ENCODE results near the gene DHFR2.
A peak's percentile ranks its signal among the peaks of the same experiment; 100 is the strongest.

DHFR2 gene

GRCh38 chr3:94082391-94082937 lies 19.7 kb upstream of the DHFR2 start:
- ChIA-PET CTCF (interaction anchor here (0.6 to 1.6 kb wide), 4 partner anchors 8 to 254 kb away, joined by 3 read pairs; no protein-coding TSS in a partner anchor), POLR2A (interaction anchor here (0.9 to 2.3 kb wide), 2 partner anchors 19 to 23 kb away, joined by 3 to 11 read pairs; partner anchors contain the start of genes DHFR2 and NSUN3)
- Histone ChIP-seq H3K36me3 (ENCODE audit: control insufficient read depth in 2 of 2, insufficient read depth in 1 of 2, low read length in 2 of 2) (peaks cover 4 to 16% of the 10 kb centered on the region in 2 experiments; a peak in 2 of 3 replicates), H3K9me3 (ENCODE audit: control insufficient read depth, insufficient read depth, low read depth, low read length) (no peaks in the 10 kb centered on the region), H3K4me1 (ENCODE audit: control insufficient read depth, insufficient read depth, low read length) (no peaks in the 10 kb centered on the region; the same call in 1 of the 2 replicates), H3K27ac (ENCODE audit: extremely low read depth, low read depth, low read length) (peak overlapping the region; percentile 46; the same call in 1 of the 2 replicates), H3K4me3 (ENCODE audit: low read depth, low read length) (no peak overlapping the region; the same call in 1 of the 2 replicates)
- TF ChIP-seq KLF17 (tag by site-specific recombination; IDR thresholded peaks at IDR 0.05) = no peak
- TF ChIP-seq ZNF623 (tag by site-specific recombination; IDR thresholded peaks at IDR 0.05) = no peak
- TF ChIP-seq KLF10 (tag by site-specific recombination; IDR thresholded peaks at IDR 0.05) = peak; percentile 79
- TF ChIP-seq ZNF184 (tag by site-specific recombination; IDR thresholded peaks at IDR 0.05) = no peak
- TF ChIP-seq ZNF704 (tag by site-specific recombination; IDR thresholded peaks at IDR 0.05) = no peak
- TF ChIP-seq ZFP41 (tag by site-specific recombination; IDR thresholded peaks at IDR 0.05; ENCODE audit: borderline replicate concordance) = no peak
- no peak for TF ChIP-seq ZNF274 (IDR thresholded peaks at IDR 0.05; ENCODE audit: low read length)
- no peak for TF ChIP-seq ZNF274 (tag by site-specific recombination; IDR thresholded peaks at IDR 0.05; ENCODE audit: borderline replicate concordance)
- TF ChIP-seq PATZ1 (tag by site-specific recombination; IDR thresholded peaks at IDR 0.05) = 0 out of 2 replicates have a peak, but pooled peaks have one; percentile 16
- peak; percentile 65 for TF ChIP-seq KLF1 (tag by site-specific recombination; IDR thresholded peaks at IDR 0.05)
- peak; percentile 69 for TF ChIP-seq WT1 (tag by site-specific recombination; IDR thresholded peaks at IDR 0.05)
- TF ChIP-seq ZNF645 (tag by site-specific recombination; IDR thresholded peaks at IDR 0.05) = no peak
- TF ChIP-seq, protein P1, sequence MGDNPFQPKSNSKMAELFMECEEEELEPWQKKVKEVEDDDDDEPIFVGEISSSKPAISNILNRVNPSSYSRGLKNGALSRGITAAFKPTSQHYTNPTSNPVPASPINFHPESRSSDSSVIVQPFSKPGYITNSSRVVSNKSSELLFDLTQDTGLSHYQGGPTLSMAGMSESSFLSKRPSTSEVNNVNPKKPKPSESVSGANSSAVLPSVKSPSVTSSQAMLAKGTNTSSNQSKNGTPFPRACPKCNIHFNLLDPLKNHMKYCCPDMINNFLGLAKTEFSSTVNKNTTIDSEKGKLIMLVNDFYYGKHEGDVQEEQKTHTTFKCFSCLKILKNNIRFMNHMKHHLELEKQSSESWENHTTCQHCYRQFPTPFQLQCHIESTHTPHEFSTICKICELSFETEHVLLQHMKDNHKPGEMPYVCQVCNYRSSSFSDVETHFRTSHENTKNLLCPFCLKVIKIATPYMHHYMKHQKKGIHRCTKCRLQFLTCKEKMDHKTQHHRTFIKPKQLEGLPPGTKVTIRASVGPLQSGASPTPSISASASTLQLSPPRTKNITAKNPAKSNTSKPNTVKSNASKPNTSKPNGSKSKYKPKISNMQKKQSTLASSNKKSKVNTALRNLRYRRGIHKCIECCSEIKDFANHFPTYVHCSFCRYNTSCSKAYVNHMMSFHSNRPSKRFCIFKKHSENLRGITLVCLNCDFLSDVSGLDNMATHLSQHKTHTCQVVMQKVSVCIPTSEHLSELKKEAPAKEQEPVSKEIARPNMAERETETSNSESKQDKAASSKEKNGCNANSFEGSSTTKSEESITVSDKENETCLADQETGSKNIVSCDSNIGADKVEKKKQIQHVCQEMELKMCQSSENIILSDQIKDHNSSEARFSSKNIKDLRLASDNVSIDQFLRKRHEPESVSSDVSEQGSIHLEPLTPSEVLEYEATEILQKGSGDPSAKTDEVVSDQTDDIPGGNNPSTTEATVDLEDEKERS (tag by site-specific recombination; IDR thresholded peaks at IDR 0.05) = no peak
- no peak for TF ChIP-seq ZNF280C (tag by site-specific recombination; IDR thresholded peaks at IDR 0.05)
- TF ChIP-seq ZNF19 (tag by site-specific recombination; IDR thresholded peaks at IDR 0.05; ENCODE audit: low read depth) = no peak
- peak; percentile 74 for TF ChIP-seq PRDM10 (tag by site-specific recombination; IDR thresholded peaks at IDR 0.05)
- TF ChIP-seq GLIS1 (tag by site-specific recombination; IDR thresholded peaks at IDR 0.05) = peak; percentile 63
- 0 out of 2 replicates have a peak, but pooled peaks have one; percentile 56 for TF ChIP-seq ZXDB (tag by site-specific recombination; IDR thresholded peaks at IDR 0.05)
- no peak for TF ChIP-seq ZNF544 (tag by site-specific recombination; IDR thresholded peaks at IDR 0.05)
- TF ChIP-seq HOXA7 (CRISPR knock-in tag; IDR thresholded peaks at IDR 0.05; ENCODE audit: borderline replicate concordance) = no peak
- no peak for TF ChIP-seq ZNF560 (tag by site-specific recombination; IDR thresholded peaks at IDR 0.05; ENCODE audit: borderline replicate concordance)
- no peak for TF ChIP-seq ZNF292 (tag by site-specific recombination; IDR thresholded peaks at IDR 0.05; ENCODE audit: borderline replicate concordance, low read depth)
- peak; percentile 61; the same call in 1 of the 2 replicates for TF ChIP-seq BCL11B (tag by site-specific recombination; IDR thresholded peaks at IDR 0.05; ENCODE audit: low read depth)

Data from HEK293 (cell line).